WTC11 (cell line): ENCODE data around the gene TBC1D17. TPM values are rescaled to one million over a fixed set of nuclear protein-coding genes. Genes with fewer than 3 reads are reported as not detected.

ENCODE experiments used
- ATAC-seq: fragments of 200-7000 bp; cut with Tn5 transposase; 2 replicates; pipeline ENCODE4 v1.10.0; 2021; ENCODE audit warnings: mild to moderate bottlenecking, moderate library complexity
- CTCF ChIA-PET: fragments of 300-600 bp; sonication (Branson Sonifier 250); formaldehyde crosslinking; loops from one replicate; lab custom pipeline; 2021; ENCODE audit warnings: antibody characterized with exemption; lab: Charles Lee
- POLR2A ChIA-PET: fragments of 350-600 bp; sonication (Branson Sonifier 250); formaldehyde crosslinking; loops from one replicate; lab custom pipeline; 2021; ENCODE audit warnings: antibody characterized with exemption; lab: Charles Lee
- DNase-seq: peaks from one replicate; pipeline ENCODE4 v3.0.0; 2021; ENCODE audit warnings: low spot score
- H3K27ac Mint-ChIP-seq: 2 replicates; pipeline ENCODE4 v1.8.0; 2021; ENCODE audit warnings: mixed read lengths
- H3K27me3 Mint-ChIP-seq: 2 replicates; pipeline ENCODE4 v1.8.0; 2021; ENCODE audit warnings: low read depth, mild to moderate bottlenecking, moderate library complexity, mixed read lengths
- H3K36me3 Mint-ChIP-seq: 2 replicates; pipeline ENCODE4 v1.8.0; 2021; ENCODE audit warnings: mixed read lengths
- H3K4me1 Mint-ChIP-seq: 2 replicates; pipeline ENCODE4 v1.8.0; 2022; ENCODE audit warnings: mixed read lengths
- H3K4me3 Mint-ChIP-seq: 2 replicates; pipeline ENCODE4 v1.8.0; 2021; ENCODE audit warnings: mild to moderate bottlenecking, moderate library complexity, mixed read lengths
- H3K9me3 Mint-ChIP-seq: 2 replicates; pipeline ENCODE4 v1.8.0; 2021; ENCODE audit warnings: mixed read lengths
- ARID4B ChIP-seq: sonication (generic); formaldehyde crosslinking; IDR thresholded peaks from 2 replicates; pipeline ENCODE4 v1.8.0; 2023; ENCODE audit warnings: missing genetic modification reagents, mild to moderate bottlenecking, borderline replicate concordance
- ATF1 ChIP-seq: sonication (generic); formaldehyde crosslinking; IDR thresholded peaks from 2 replicates; pipeline ENCODE4 v1.8.1; 2023; ENCODE audit warnings: mild to moderate bottlenecking, moderate library complexity, missing genetic modification reagents
- ATF2 ChIP-seq: sonication (generic); formaldehyde crosslinking; IDR thresholded peaks from 2 replicates; pipeline ENCODE4 v1.8.1; 2022; ENCODE audit warnings: low read depth, missing genetic modification reagents, borderline replicate concordance
- ATF3 ChIP-seq: sonication (generic); formaldehyde crosslinking; conservative IDR thresholded peaks from 2 replicates; pipeline ENCODE4 v1.8.1; 2022; ENCODE audit warnings: mild to moderate bottlenecking, missing genetic modification reagents
- CREB1 ChIP-seq: sonication (generic); formaldehyde crosslinking; IDR thresholded peaks from 2 replicates; pipeline ENCODE4 v1.8.0; 2023; ENCODE audit warnings: mild to moderate bottlenecking, missing genetic modification reagents
- ERG ChIP-seq: fragments of 250-450 bp; sonication (Bioruptor Pico); IDR thresholded peaks from 2 replicates; pipeline ENCODE4 v1.8.0; 2021; ENCODE audit warnings: mild to moderate bottlenecking
- ETV6 ChIP-seq: sonication (generic); formaldehyde crosslinking; IDR thresholded peaks from 2 replicates; pipeline ENCODE4 v1.8.1; 2022; ENCODE audit warnings: mild to moderate bottlenecking, missing genetic modification reagents
- FOXP4 ChIP-seq: sonication (generic); formaldehyde crosslinking; IDR thresholded peaks from 2 replicates; pipeline ENCODE4 v1.8.0; 2022; ENCODE audit warnings: mild to moderate bottlenecking, missing genetic modification reagents
- HMGXB4 ChIP-seq: sonication (generic); formaldehyde crosslinking; IDR thresholded peaks from 2 replicates; pipeline ENCODE4 v1.8.1; 2023; ENCODE audit warnings: mild to moderate bottlenecking, moderate library complexity, missing genetic modification reagents
- IRF1 ChIP-seq: sonication (generic); formaldehyde crosslinking; IDR thresholded peaks from 2 replicates; pipeline ENCODE4 v1.8.0; 2023; ENCODE audit warnings: missing genetic modification reagents
- KAT7 ChIP-seq: sonication (generic); formaldehyde crosslinking; IDR thresholded peaks from 2 replicates; pipeline ENCODE4 v1.8.1; 2023; ENCODE audit warnings: missing genetic modification reagents, mild to moderate bottlenecking, borderline replicate concordance
- MAX ChIP-seq: sonication (generic); formaldehyde crosslinking; IDR thresholded peaks from 2 replicates; pipeline ENCODE4 v1.8.0; 2022; ENCODE audit warnings: mild to moderate bottlenecking, missing genetic modification reagents
- MXD4 ChIP-seq: fragments of 250-450 bp; sonication (Bioruptor Pico); IDR thresholded peaks from 2 replicates; pipeline ENCODE4 v1.8.0; 2021; ENCODE audit warnings: mild to moderate bottlenecking, moderate library complexity, borderline replicate concordance
- NFYB ChIP-seq: sonication (generic); formaldehyde crosslinking; conservative IDR thresholded peaks from 2 replicates; pipeline ENCODE4 v1.8.0; 2022; ENCODE audit warnings: low read depth, missing genetic modification reagents
- NR1H2 ChIP-seq: sonication (generic); formaldehyde crosslinking; IDR thresholded peaks from 2 replicates; pipeline ENCODE4 v1.9.0; 2021; ENCODE audit warnings: mild to moderate bottlenecking, moderate library complexity, missing genetic modification reagents
- PRRX2 ChIP-seq: fragments of 250-450 bp; sonication (Bioruptor Pico); IDR thresholded peaks from 2 replicates; pipeline ENCODE4 v1.8.0; 2021; ENCODE audit warnings: mild to moderate bottlenecking
- SMAD3 ChIP-seq: sonication (generic); formaldehyde crosslinking; IDR thresholded peaks from 2 replicates; pipeline ENCODE4 v1.8.0; 2022; ENCODE audit warnings: missing genetic modification reagents, mild to moderate bottlenecking, borderline replicate concordance
- SOX15 ChIP-seq: fragments of 250-450 bp; sonication (Bioruptor Pico); IDR thresholded peaks from 2 replicates; pipeline ENCODE4 v1.9.0; 2021; ENCODE audit warnings: mild to moderate bottlenecking
- SP1 ChIP-seq: sonication (generic); formaldehyde crosslinking; conservative IDR thresholded peaks from 2 replicates; pipeline ENCODE4 v1.8.1; 2022; ENCODE audit warnings: missing genetic modification reagents
- TEAD1 ChIP-seq: sonication (generic); formaldehyde crosslinking; IDR thresholded peaks from 2 replicates; pipeline ENCODE4 v1.8.0; 2022; ENCODE audit warnings: mild to moderate bottlenecking, missing genetic modification reagents
- TEAD4 ChIP-seq: sonication (generic); formaldehyde crosslinking; IDR thresholded peaks from 2 replicates; pipeline ENCODE4 v1.8.0; 2022; ENCODE audit warnings: mild to moderate bottlenecking, missing genetic modification reagents
- ZNF121 ChIP-seq: sonication (generic); formaldehyde crosslinking; IDR thresholded peaks from 2 replicates; pipeline ENCODE4 v1.8.0; 2023; ENCODE audit warnings: missing genetic modification reagents
- ZNF138 ChIP-seq: sonication (generic); formaldehyde crosslinking; conservative IDR thresholded peaks from 2 replicates; pipeline ENCODE4 v1.8.1; 2022; ENCODE audit warnings: mild to moderate bottlenecking, moderate library complexity, missing genetic modification reagents
- ZNF396 ChIP-seq: fragments of 250-450 bp; sonication (Bioruptor Pico); IDR thresholded peaks from 2 replicates; pipeline ENCODE4 v1.8.0; 2021; ENCODE audit warnings: mild to moderate bottlenecking, moderate library complexity, borderline replicate concordance
- ZNF671 ChIP-seq: fragments of 250-450 bp; sonication (Bioruptor Pico); IDR thresholded peaks from 2 replicates; pipeline ENCODE4 v1.8.0; 2021; ENCODE audit warnings: mild to moderate bottlenecking
- total RNA-seq: library from RNA; stranded (reverse); gene quantifications from 3 replicates; pipeline ENCODE4 v1.2.3, GENCODE V29; 2021

Gene TBC1D17
- total RNA-seq, 1 experiment from 2014 or later = 52.8 TPM

- POLR2A ChIA-PET = no interaction called here
- ATAC-seq = no peak
- CTCF ChIA-PET = no interaction called here
- DNase-seq = no peak
- Mint-ChIP-seq H3K27ac (no peak overlapping the region), H3K4me1 (no peaks in the 10 kb centered on the region), H3K4me3 (no peak overlapping the region), H3K27me3 (no peaks in the 10 kb centered on the region), H3K36me3 (peaks cover 14% of the 10 kb centered on the region), H3K9me3 (no peaks in the 10 kb centered on the region)
- TF ChIP-seq ZNF138 (CRISPR knock-in tag) (no peak), ERG (no peak), ARID4B (CRISPR knock-in tag) (no peak), NR1H2 (CRISPR knock-in tag) (no peak), ETV6 (no peak), MXD4 (no peak), TEAD4 (CRISPR knock-in tag) (no peak), ATF3 (CRISPR knock-in tag) (no peak), HMGXB4 (CRISPR knock-in tag) (no peak), ATF1 (CRISPR knock-in tag) (no peak), SMAD3 (CRISPR knock-in tag) (no peak), TEAD1 (no peak), FOXP4 (CRISPR knock-in tag) (no peak), ZNF121 (CRISPR knock-in tag) (no peak), ZNF396 (CRISPR knock-in tag) (no peak), SOX15 (no peak), CREB1 (CRISPR knock-in tag) (no peak)
These were observed 48.3 kb upstream of the TBC1D17 start for GRCh38 chr19:49829200-49829599.

- ChIA-PET CTCF (interaction anchor here (0.5 kb wide), 1 partner anchor 134 kb away, joined by 4 read pairs; no protein-coding TSS in a partner anchor), POLR2A (no interaction called here)
- no peak overlapping the region for H3K4me3 Mint-ChIP-seq
- no peaks in the 10 kb centered on the region for H3K27me3 Mint-ChIP-seq
- no peak overlapping the region for H3K27ac Mint-ChIP-seq
- no peaks in the 10 kb centered on the region for H3K4me1 Mint-ChIP-seq
- no peak for ATAC-seq
- no peak for DNase-seq
- peaks cover 16% of the 10 kb centered on the region for H3K36me3 Mint-ChIP-seq
- no peaks in the 10 kb centered on the region for H3K9me3 Mint-ChIP-seq
- TF ChIP-seq PRRX2 (CRISPR knock-in tag) = no peak
- TF ChIP-seq ZNF671 (CRISPR knock-in tag) = no peak
- no peak for TF ChIP-seq ATF2 (CRISPR knock-in tag)
- TF ChIP-seq MAX (CRISPR knock-in tag) = no peak
- no peak for TF ChIP-seq NFYB (CRISPR knock-in tag)
- TF ChIP-seq SP1 (CRISPR knock-in tag) = no peak
- TF ChIP-seq KAT7 (CRISPR knock-in tag) = no peak
- no peak for TF ChIP-seq IRF1
These were observed 47.8 kb upstream of the TBC1D17 start for GRCh38 chr19:49829721-49830120.
